HG02943 (cell line): ENCODE results near the gene UBE2D2.

Experiments
- ATAC-seq: cut with Tn5 transposase; IDR thresholded peaks from one replicate; pipeline ENCODE4 v1.9.1; 2021; ENCODE audit warnings: mild to moderate bottlenecking, low read depth, moderate library complexity; ENCODE audit not compliant: unreplicated experiment

The UBE2D2 gene

GRCh38 chr5:139634541-139634940 lies 73.4 kb downstream of the UBE2D2 start:
- no peak for ATAC-seq

- no peak for ATAC-seq
Observed at GRCh38 chr5:139635191-139635590, 74.1 kb downstream of the UBE2D2 start.

GRCh38 chr5:139635606-139636206 lies 74.6 kb downstream of the UBE2D2 start:
- ATAC-seq, result no peak

GRCh38 chr5:139636207-139636792 lies 75.2 kb downstream of the UBE2D2 start:
- ATAC-seq, result peak; percentile 71

GRCh38 chr5:139636975-139637408 lies 75.9 kb downstream of the UBE2D2 start:
- no peak for ATAC-seq

GRCh38 chr5:139637438-139638089 lies 76.4 kb downstream of the UBE2D2 start:
- no peak for ATAC-seq

GRCh38 chr5:139638090-139638735 lies 77.1 kb downstream of the UBE2D2 start:
- ATAC-seq, result no peak

- no peak for ATAC-seq
Observed at GRCh38 chr5:139638736-139639618, 77.8 kb downstream of the UBE2D2 start.

GRCh38 chr5:139639619-139640380 lies 78.7 kb downstream of the UBE2D2 start:
- no peak for ATAC-seq

GRCh38 chr5:139640421-139641115 lies 79.4 kb downstream of the UBE2D2 start:
- no peak for ATAC-seq

GRCh38 chr5:139641116-139642080 lies 80.3 kb downstream of the UBE2D2 start:
- no peak for ATAC-seq

- no peak for ATAC-seq
Observed at GRCh38 chr5:139642213-139642612, 81.1 kb downstream of the UBE2D2 start.

- no peak for ATAC-seq
Observed at GRCh38 chr5:139642891-139643871, 82.0 kb downstream of the UBE2D2 start.

GRCh38 chr5:139644001-139644456 lies 82.9 kb downstream of the UBE2D2 start:
- ATAC-seq, result no peak

- ATAC-seq, result no peak
Observed at GRCh38 chr5:139644646-139645429, 83.7 kb downstream of the UBE2D2 start.

- no peak for ATAC-seq
Observed at GRCh38 chr5:139645430-139645871, 84.3 kb downstream of the UBE2D2 start.
